ENCODE measurements around the gene RETREG3. TPM values are rescaled to one million over a fixed set of nuclear protein-coding genes. Genes with fewer than 3 reads are reported as not detected.

Gene RETREG3
- total and polyA plus RNA-seq, 2 of the 13 experiments (the other 11 are each of a cell fraction or from before 2014, with no cell fraction given), result 47.0 to 55.8 TPM

DNA sequence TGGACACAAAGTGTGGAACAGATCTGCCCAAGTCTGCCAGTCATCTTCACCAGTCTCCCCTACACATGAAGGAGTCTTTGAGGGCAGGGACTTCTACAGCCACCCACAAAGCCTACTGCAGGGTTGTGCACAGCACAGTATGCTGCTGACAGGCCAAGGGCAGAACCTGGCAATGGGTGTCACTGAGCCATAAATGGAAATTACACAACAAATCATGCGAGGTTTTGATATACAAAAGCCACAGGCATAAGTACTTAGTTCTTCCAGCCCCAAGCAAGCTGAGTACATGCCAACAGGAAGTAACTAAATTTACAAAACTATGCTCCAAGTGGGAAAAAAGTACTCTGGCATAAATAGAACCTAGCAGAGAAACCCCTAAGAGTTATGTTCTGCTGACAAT, 23.8 kb downstream of the RETREG3 start:
- FAIRE-seq (no peak), ATAC-seq (no peak), DNase-seq (ENCODE audit: low spot score) (no peak)
- CTCF ChIA-PET (ENCODE audit: low intra/inter-chr PET ratio, low total read pairs), result no interaction called here
- intact Hi-C loops (cut with micrococcal nuclease; ENCODE audit: unreplicated experiment) (no loop called here), in situ Hi-C loops (cut with HindIII; ENCODE audit: extremely low pct_ligation_motif_present, low pct_unique_long_range_greater_than_20kb) (no loop called here)
- POLR2A ChIA-PET, result no interaction called here
- Histone ChIP-seq H3K4me1 (ENCODE audit: insufficient read depth, low read length) (no peaks in the 10 kb centered on the region), H3K36me3 (replicated peaks in 1 of 2; ENCODE audit: control insufficient read depth in 1 of 2, insufficient read depth in 2 of 2, low read length in 2 of 2) (peaks cover 51 to 93% of the 10 kb centered on the region in 2 experiments), H3K9me3 (ENCODE audit: low read length) (no peaks in the 10 kb centered on the region), H4K20me1 (ENCODE audit: insufficient read depth, low read length) (no peaks in the 10 kb centered on the region), H3K27me3 (ENCODE audit: control insufficient read depth in 1 of 2, insufficient read depth in 2 of 2, low read length in 2 of 2) (no peaks in the 10 kb centered on the region), H3K27ac (ENCODE audit: extremely low read length, insufficient read depth, low read length) (no peak overlapping the region), H3K79me2 (ENCODE audit: insufficient read depth, low read length) (no peaks in the 10 kb centered on the region), H3K4me3 (replicated peaks in 1 of 3; ENCODE audit: insufficient read depth in 1 of 3, low read depth in 2 of 3, low read length in 3 of 3) (no peak overlapping the region), H2AFZ (ENCODE audit: low read length) (no peak overlapping the region), H3K9ac (ENCODE audit: insufficient read depth, low read depth, low read length) (no peak overlapping the region), H3K4me2 (ENCODE audit: low read depth, low read length) (no peak overlapping the region)
- no TSS peak for BruUV-seq (replicated peaks)
- WGBS (ENCODE audit: low lambda C conversion rate), result 100% methylated on average over 1 of the region's 1 CpG
- TF ChIP-seq SIX4 (CRISPR knock-in tag; IDR thresholded peaks at IDR 0.05) (no peak), FOXM1 (CRISPR knock-in tag; IDR thresholded peaks at IDR 0.05) (no peak), JDP2 (CRISPR knock-in tag; IDR thresholded peaks at IDR 0.05; ENCODE audit: borderline replicate concordance) (no peak)

DNA sequence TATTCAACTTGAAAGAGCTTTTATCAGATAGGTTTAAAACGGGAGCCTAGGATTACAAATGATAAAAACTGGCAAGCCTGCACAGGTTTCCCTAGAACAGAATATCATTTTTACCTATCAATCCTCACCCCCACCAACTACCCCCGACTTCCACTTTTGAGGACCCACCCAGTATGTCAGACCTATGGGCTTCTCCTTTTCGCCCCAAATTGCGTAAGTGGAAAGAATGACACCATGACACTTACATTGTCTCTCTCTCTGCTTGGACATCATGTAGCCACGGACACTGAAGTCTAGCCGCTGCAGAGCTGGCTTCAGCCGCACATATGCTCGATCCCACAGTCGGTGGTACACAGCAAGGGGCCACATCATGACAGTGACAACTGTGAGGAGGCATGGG, 24.3 kb downstream of the RETREG3 start:
- H3K79me2 ChIP-seq (ENCODE audit: insufficient read depth, low read length), result no peaks in the 10 kb centered on the region
- no TSS peak for BruUV-seq (replicated peaks)
- H4K20me1 ChIP-seq (ENCODE audit: insufficient read depth, low read length), result no peaks in the 10 kb centered on the region
- 97% methylated on average over 9 of the region's 9 CpGs for WGBS (ENCODE audit: low lambda C conversion rate)
- POLR2A ChIA-PET, result no interaction called here
- H3K4me3 ChIP-seq (replicated peaks in 1 of 3; ENCODE audit: insufficient read depth in 1 of 3, low read depth in 2 of 3, low read length in 3 of 3), result no peak overlapping the region
- FAIRE-seq (no peak), ATAC-seq (no peak), DNase-seq (ENCODE audit: low spot score) (no peak)
- no peak overlapping the region for H3K27ac ChIP-seq (ENCODE audit: extremely low read length, insufficient read depth, low read length)
- no peak overlapping the region for H2AFZ ChIP-seq (ENCODE audit: low read length)
- in situ Hi-C loops (cut with HindIII; ENCODE audit: extremely low pct_ligation_motif_present, low pct_unique_long_range_greater_than_20kb), result no loop called here
- H3K9ac ChIP-seq (ENCODE audit: insufficient read depth, low read depth, low read length), result no peak overlapping the region
- H3K9me3 ChIP-seq (ENCODE audit: low read length), result no peaks in the 10 kb centered on the region
- CTCF ChIA-PET (ENCODE audit: low intra/inter-chr PET ratio, low total read pairs), result no interaction called here
- intact Hi-C loops (cut with micrococcal nuclease; ENCODE audit: unreplicated experiment), result no loop called here
- no peak overlapping the region for H3K4me2 ChIP-seq (ENCODE audit: low read depth, low read length)
- H3K27me3 ChIP-seq (ENCODE audit: control insufficient read depth in 1 of 2, insufficient read depth in 2 of 2, low read length in 2 of 2), result no peaks in the 10 kb centered on the region
- no peaks in the 10 kb centered on the region for H3K4me1 ChIP-seq (ENCODE audit: insufficient read depth, low read length)
- H3K36me3 ChIP-seq (replicated peaks in 1 of 2; ENCODE audit: control insufficient read depth in 1 of 2, insufficient read depth in 2 of 2, low read length in 2 of 2), result peaks cover 49 to 93% of the 10 kb centered on the region in 2 experiments
- TF ChIP-seq YEATS4 (CRISPR knock-in tag; IDR thresholded peaks at IDR 0.05; ENCODE audit: borderline replicate concordance), result no peak
- TF ChIP-seq HES4 (CRISPR knock-in tag; IDR thresholded peaks at IDR 0.05; ENCODE audit: borderline replicate concordance), result no peak
- TF ChIP-seq, protein P1, sequence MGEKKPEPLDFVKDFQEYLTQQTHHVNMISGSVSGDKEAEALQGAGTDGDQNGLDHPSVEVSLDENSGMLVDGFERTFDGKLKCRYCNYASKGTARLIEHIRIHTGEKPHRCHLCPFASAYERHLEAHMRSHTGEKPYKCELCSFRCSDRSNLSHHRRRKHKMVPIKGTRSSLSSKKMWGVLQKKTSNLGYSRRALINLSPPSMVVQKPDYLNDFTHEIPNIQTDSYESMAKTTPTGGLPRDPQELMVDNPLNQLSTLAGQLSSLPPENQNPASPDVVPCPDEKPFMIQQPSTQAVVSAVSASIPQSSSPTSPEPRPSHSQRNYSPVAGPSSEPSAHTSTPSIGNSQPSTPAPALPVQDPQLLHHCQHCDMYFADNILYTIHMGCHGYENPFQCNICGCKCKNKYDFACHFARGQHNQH (CRISPR knock-in tag; IDR thresholded peaks at IDR 0.05), result no peak
- TF ChIP-seq NCOR1 (IDR thresholded peaks at IDR 0.05; ENCODE audit: borderline replicate concordance, low read length), result no peak
- TF ChIP-seq, protein P2, sequence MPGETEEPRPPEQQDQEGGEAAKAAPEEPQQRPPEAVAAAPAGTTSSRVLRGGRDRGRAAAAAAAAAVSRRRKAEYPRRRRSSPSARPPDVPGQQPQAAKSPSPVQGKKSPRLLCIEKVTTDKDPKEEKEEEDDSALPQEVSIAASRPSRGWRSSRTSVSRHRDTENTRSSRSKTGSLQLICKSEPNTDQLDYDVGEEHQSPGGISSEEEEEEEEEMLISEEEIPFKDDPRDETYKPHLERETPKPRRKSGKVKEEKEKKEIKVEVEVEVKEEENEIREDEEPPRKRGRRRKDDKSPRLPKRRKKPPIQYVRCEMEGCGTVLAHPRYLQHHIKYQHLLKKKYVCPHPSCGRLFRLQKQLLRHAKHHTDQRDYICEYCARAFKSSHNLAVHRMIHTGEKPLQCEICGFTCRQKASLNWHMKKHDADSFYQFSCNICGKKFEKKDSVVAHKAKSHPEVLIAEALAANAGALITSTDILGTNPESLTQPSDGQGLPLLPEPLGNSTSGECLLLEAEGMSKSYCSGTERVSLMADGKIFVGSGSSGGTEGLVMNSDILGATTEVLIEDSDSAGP (CRISPR knock-in tag; IDR thresholded peaks at IDR 0.05; ENCODE audit: borderline replicate concordance), result no peak
- no peak for TF ChIP-seq HCFC1 (IDR thresholded peaks at IDR 0.05; ENCODE audit: low read depth, low read length)
- no peak for TF ChIP-seq RFX5 (IDR thresholded peaks at IDR 0.05; ENCODE audit: low read depth, low read length)
- TF ChIP-seq ZNF225 (CRISPR knock-in tag; IDR thresholded peaks at IDR 0.05), result no peak
- TF ChIP-seq, protein P3, sequence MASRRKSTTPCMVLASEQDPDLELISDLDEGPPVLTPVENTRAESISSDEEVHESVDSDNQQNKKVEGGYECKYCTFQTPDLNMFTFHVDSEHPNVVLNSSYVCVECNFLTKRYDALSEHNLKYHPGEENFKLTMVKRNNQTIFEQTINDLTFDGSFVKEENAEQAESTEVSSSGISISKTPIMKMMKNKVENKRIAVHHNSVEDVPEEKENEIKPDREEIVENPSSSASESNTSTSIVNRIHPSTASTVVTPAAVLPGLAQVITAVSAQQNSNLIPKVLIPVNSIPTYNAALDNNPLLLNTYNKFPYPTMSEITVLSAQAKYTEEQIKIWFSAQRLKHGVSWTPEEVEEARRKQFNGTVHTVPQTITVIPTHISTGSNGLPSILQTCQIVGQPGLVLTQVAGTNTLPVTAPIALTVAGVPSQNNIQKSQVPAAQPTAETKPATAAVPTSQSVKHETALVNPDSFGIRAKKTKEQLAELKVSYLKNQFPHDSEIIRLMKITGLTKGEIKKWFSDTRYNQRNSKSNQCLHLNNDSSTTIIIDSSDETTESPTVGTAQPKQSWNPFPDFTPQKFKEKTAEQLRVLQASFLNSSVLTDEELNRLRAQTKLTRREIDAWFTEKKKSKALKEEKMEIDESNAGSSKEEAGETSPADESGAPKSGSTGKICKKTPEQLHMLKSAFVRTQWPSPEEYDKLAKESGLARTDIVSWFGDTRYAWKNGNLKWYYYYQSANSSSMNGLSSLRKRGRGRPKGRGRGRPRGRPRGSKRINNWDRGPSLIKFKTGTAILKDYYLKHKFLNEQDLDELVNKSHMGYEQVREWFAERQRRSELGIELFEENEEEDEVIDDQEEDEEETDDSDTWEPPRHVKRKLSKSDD (CRISPR knock-in tag; IDR thresholded peaks at IDR 0.05; ENCODE audit: low read depth), result no peak
- no peak for TF ChIP-seq ZNF674 (CRISPR knock-in tag; IDR thresholded peaks at IDR 0.05; ENCODE audit: low read depth)

Measured in HepG2 (cell line).